ENCODE measurements around the gene DHDH.

DNA sequence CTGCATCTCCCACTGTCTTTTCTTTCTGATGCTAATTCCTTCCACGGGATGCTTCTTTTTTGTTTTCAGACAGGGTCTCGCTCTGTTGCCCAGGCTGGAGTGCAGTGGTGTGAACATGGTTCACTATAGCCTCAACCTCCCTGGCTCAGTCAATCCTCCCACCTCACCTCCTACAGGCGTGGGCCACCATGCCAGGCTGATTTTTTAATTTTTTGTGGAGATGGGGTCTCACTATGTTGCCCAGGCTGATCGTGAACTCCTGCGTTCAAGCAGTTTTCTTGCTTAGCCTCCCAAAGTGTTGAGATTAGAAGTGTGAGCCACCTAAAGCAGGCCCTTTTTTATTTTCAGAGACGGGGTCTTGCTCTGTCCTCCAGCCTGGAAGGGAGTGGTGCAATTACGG, 54.8 kb downstream of the DHDH start:
- TF ChIP-seq, protein P1, sequence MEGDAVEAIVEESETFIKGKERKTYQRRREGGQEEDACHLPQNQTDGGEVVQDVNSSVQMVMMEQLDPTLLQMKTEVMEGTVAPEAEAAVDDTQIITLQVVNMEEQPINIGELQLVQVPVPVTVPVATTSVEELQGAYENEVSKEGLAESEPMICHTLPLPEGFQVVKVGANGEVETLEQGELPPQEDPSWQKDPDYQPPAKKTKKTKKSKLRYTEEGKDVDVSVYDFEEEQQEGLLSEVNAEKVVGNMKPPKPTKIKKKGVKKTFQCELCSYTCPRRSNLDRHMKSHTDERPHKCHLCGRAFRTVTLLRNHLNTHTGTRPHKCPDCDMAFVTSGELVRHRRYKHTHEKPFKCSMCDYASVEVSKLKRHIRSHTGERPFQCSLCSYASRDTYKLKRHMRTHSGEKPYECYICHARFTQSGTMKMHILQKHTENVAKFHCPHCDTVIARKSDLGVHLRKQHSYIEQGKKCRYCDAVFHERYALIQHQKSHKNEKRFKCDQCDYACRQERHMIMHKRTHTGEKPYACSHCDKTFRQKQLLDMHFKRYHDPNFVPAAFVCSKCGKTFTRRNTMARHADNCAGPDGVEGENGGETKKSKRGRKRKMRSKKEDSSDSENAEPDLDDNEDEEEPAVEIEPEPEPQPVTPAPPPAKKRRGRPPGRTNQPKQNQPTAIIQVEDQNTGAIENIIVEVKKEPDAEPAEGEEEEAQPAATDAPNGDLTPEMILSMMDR (conservative IDR thresholded peaks at IDR 0.05 in 1 of 2, IDR thresholded peaks at IDR 0.05 in 1 of 2; ENCODE audit: extremely low read depth in 1 of 2, insufficient read depth in 1 of 2, low read depth in 1 of 2, low read length in 2 of 2) = no peak
- TF ChIP-seq EZH2 (IDR thresholded peaks at IDR 0.05; ENCODE audit: borderline replicate concordance, low read length) = no peak

Measured in mammary epithelial cell (primary cell).